ENCODE data around the gene CHCHD5.
"Not testable (repeated sequence)": the region's sequence is repeated elsewhere in the genome, so short reads cannot be mapped to it uniquely, and the experiment has no call there.

Gene CHCHD5

GRCh38 chr2:112588611-112589045 is 4.2 kb downstream of the CHCHD5 start:
- no peak for DNase-seq (ENCODE audit: low read depth)

GRCh38 chr2:112591413-112591812 is 7.0 kb downstream of the CHCHD5 start:
- no peak for DNase-seq (ENCODE audit: low read depth)

- DNase-seq (ENCODE audit: low read depth), result no peak
These were observed 9.3 kb downstream of the CHCHD5 start for GRCh38 chr2:112593736-112594135.

- no peak for DNase-seq (ENCODE audit: low read depth)
These were observed 13.3 kb downstream of the CHCHD5 start for GRCh38 chr2:112597537-112598322.

GRCh38 chr2:112600634-112601033 is 16.2 kb downstream of the CHCHD5 start:
- DNase-seq (ENCODE audit: low read depth), result no peak

GRCh38 chr2:112601754-112602153 is 17.3 kb downstream of the CHCHD5 start:
- DNase-seq (ENCODE audit: low read depth), result no peak

- DNase-seq (ENCODE audit: low read depth), result no peak
These were observed 18.5 kb downstream of the CHCHD5 start for GRCh38 chr2:112602917-112603316.

- no peak for DNase-seq (ENCODE audit: low read depth)
These were observed 19.3 kb downstream of the CHCHD5 start for GRCh38 chr2:112603731-112604130.

- no peak for DNase-seq (ENCODE audit: low read depth)
These were observed 20.5 kb downstream of the CHCHD5 start for GRCh38 chr2:112604952-112605351.

GRCh38 chr2:112605926-112606325 is 21.5 kb downstream of the CHCHD5 start:
- DNase-seq (ENCODE audit: low read depth), result no peak

- DNase-seq (ENCODE audit: low read depth), result no peak
These were observed 22.1 kb downstream of the CHCHD5 start for GRCh38 chr2:112606547-112606946.

- no peak for DNase-seq (ENCODE audit: low read depth)
These were observed 23.4 kb downstream of the CHCHD5 start for GRCh38 chr2:112607680-112608438.

GRCh38 chr2:112609320-112609719 is 24.9 kb downstream of the CHCHD5 start:
- DNase-seq (ENCODE audit: low read depth), result not testable (repeated sequence)

- not testable (repeated sequence) for DNase-seq (ENCODE audit: low read depth)
These were observed 27.9 kb downstream of the CHCHD5 start for GRCh38 chr2:112612283-112612682.

GRCh38 chr2:112614201-112614840 is 29.9 kb downstream of the CHCHD5 start:
- DNase-seq (ENCODE audit: low read depth), result no peak

- DNase-seq (ENCODE audit: low read depth), result no peak
These were observed 30.6 kb downstream of the CHCHD5 start for GRCh38 chr2:112615051-112615450.

GRCh38 chr2:112615798-112616197 is 31.4 kb downstream of the CHCHD5 start:
- not testable (repeated sequence) for DNase-seq (ENCODE audit: low read depth)

GRCh38 chr2:112618383-112618782 is 34.0 kb downstream of the CHCHD5 start:
- no peak for DNase-seq (ENCODE audit: low read depth)

GRCh38 chr2:112621790-112622527 is 37.5 kb downstream of the CHCHD5 start:
- peak; percentile 82 for DNase-seq (ENCODE audit: low read depth)

GRCh38 chr2:112622528-112622849 is 38.1 kb downstream of the CHCHD5 start:
- peak; percentile 75 for DNase-seq (ENCODE audit: low read depth)

GRCh38 chr2:112623913-112624777 is 39.7 kb downstream of the CHCHD5 start:
- no peak for DNase-seq (ENCODE audit: low read depth)
